Ovary (tissue), 9 donors: ENCODE data around the gene AFAP1L2. TPM values are rescaled to one million over a fixed set of nuclear protein-coding genes. Genes with fewer than 3 reads are reported as not detected.

Source experiments
- DNase-seq, 5 donors: peaks; one replicate each; pipeline ENCODE4 v3.0.0-alpha.2; 2019 to 2020
- H3K27ac ChIP-seq, 2 donors: fragments of 200-600 bp; one replicate each; pipeline versions ENCODE4 v1.5.1 to v1.8.0; 2019 to 2022
- H3K27me3 ChIP-seq: fragments of 200-600 bp; one replicate; pipeline ENCODE4 v1.8.0; 2022
- H3K36me3 ChIP-seq: fragments of 200-600 bp; sonication (generic); one replicate; pipeline ENCODE4 v1.5.1; 2019
- H3K4me1 ChIP-seq: one replicate; pipeline ENCODE4 v1.8.1; 2013; ENCODE audit warnings: mild to moderate bottlenecking, moderate library complexity; ENCODE audit not compliant: insufficient read depth
- H3K4me3 ChIP-seq: fragments of 200-600 bp; sonication (generic); one replicate; pipeline ENCODE4 v1.5.1; 2017
- H3K9me3 ChIP-seq, 2 donors: fragments of 200-600 bp in 1 of 2; sonication (generic) in 1 of 2; one replicate each; pipeline versions ENCODE4 v1.5.1 to v1.8.1; 2013 to 2019; ENCODE audit warnings: mild to moderate bottlenecking in 1 of 2, moderate library complexity in 1 of 2
- EP300 ChIP-seq: sonication (generic); formaldehyde crosslinking; IDR thresholded peaks from one replicate; pipeline ENCODE4 v1.6.1; 2017; ENCODE audit warnings: antibody characterized with exemption
- POLR2A ChIP-seq: fragments of 450-650 bp; IDR thresholded peaks from one replicate; pipeline ENCODE4 v1.6.1; 2017; ENCODE audit warnings: antibody characterized with exemption, mild to moderate bottlenecking, moderate library complexity
- WGBS, 3 donors: extraction: QIAGEN DNeasy Blood & Tissue Kit in 1 of 3; methylation state at CpG; one replicate each; pipeline versions ENCODE4 v1.1.5 to v1.1.7; 2013 to 2017; 5-methylcytosine and 5-hydroxymethylcytosine counted together
- intact Hi-C, 4 donors: fragments of 100-400 bp; cut with DNase I; formaldehyde crosslinking; loops; one replicate each; pipeline versions ENCODE4 v1.11.0 to v1.15.1; 2022 to 2023
- polyA plus RNA-seq, 2 donors: library from polyadenylated mRNA; stranded (reverse); fragments of 200-250 nt in 1 of 2; fragments of 350-450 nt in 1 of 2; fragmentation: Illumina TruSeq in 1 of 2; extraction: RNeasy Lipid Tissue Mini Kit (QIAGEN cat#74804) in 1 of 2; gene quantifications; one replicate each; pipeline ENCODE4 v1.2.3, GENCODE V29; 2013 to 2014
- total RNA-seq, 7 donors: library from RNA; depleted of rRNA in 2 of 7; stranded (reverse); fragments of >200 nt in 2 of 7; fragmentation: NEBNext Ultra II Directional in 3 of 7; extraction: Animal tissue kit (Norgen Biotek cat#: 25700) in 3 of 7; gene quantifications; one replicate each; pipeline versions ENCODE4 v1.1.0 to v1.2.4, GENCODE V29; 2016 to 2023
- TF ChIP-seq, protein P1 (sequence below), 3 donors: fragments of 450-650 bp in 2 of 3; fragments of 200-600 bp in 1 of 3; IDR thresholded peaks; one replicate each; pipeline versions ENCODE4 v1.5.1 to v1.8.0; 2016 to 2022; ENCODE audit warnings: antibody characterized with exemption in 3 of 3, mild to moderate bottlenecking in 1 of 3
- donor health status: DM: no; HTN: no; CAD: no; lungs with moderate emphysema.
- donor health status: DM: no; HTN: no; CAD: no.
- donor health status: Bipolar disorder and iron deficiency.
- donor health status: DM: yes; HTN: yes; CAD: no.
- donor health status: DM: no; HTN: no; CAD: no.
- donor health status: DM: yes; HTN: yes; CAD: no.

AFAP1L2 gene
- total and polyA plus RNA-seq, 9 donors: 9.8 to 53.7 (median 23.3) TPM

DNA sequence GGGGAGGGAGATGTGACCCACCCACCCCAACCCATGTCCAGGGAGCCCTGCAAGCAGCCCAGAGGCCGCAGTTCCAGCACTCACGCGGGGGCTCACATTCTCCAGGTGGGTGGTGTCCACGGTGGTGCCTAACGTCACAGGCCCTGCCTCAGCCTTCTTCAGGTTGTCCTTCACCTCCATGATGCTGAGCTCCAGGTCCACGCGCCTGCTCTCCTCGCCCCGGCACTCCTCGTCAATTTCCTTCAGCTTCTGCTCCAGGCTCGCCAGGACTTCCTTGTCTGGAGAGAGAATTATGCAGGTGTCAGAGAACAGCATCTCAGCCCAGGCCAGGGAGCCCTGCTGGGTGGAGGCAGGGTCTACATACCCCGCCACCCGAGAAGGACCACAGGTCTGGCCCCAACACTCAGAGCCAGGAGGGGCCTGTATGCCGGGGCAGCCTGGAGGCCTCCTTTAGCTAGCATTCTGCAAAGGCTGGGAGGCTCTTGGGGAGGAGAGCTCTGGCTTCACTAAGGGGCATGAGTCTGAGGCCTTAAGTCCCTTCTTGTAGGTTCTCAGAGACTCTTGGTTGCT, 107.1 kb downstream of the AFAP1L2 start:
- DNase-seq: peak in 1 of 5 donors; percentile 20
- Histone ChIP-seq H3K27me3 (no peaks in the 10 kb centered on the region), H3K27ac (no peak overlapping the region), H3K9me3 (peaks cover 0 to 12% of the 10 kb centered on the region in 2 donors), H3K4me3 (no peak overlapping the region), H3K4me1 (no peaks in the 10 kb centered on the region), H3K36me3 (no peaks in the 10 kb centered on the region)
- TF ChIP-seq POLR2A (no peak), EP300 (no peak)
- TF ChIP-seq, protein P1, sequence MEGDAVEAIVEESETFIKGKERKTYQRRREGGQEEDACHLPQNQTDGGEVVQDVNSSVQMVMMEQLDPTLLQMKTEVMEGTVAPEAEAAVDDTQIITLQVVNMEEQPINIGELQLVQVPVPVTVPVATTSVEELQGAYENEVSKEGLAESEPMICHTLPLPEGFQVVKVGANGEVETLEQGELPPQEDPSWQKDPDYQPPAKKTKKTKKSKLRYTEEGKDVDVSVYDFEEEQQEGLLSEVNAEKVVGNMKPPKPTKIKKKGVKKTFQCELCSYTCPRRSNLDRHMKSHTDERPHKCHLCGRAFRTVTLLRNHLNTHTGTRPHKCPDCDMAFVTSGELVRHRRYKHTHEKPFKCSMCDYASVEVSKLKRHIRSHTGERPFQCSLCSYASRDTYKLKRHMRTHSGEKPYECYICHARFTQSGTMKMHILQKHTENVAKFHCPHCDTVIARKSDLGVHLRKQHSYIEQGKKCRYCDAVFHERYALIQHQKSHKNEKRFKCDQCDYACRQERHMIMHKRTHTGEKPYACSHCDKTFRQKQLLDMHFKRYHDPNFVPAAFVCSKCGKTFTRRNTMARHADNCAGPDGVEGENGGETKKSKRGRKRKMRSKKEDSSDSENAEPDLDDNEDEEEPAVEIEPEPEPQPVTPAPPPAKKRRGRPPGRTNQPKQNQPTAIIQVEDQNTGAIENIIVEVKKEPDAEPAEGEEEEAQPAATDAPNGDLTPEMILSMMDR (IDR thresholded peaks at IDR 0.05): no peak
- WGBS, 3 donors: 95 to 98% (median 97%) methylated on average over 14 of the region's 14 CpGs
- intact Hi-C loops: loop anchor here in 1 of 4 donors (10.0 kb wide), 1 partner anchor 498 kb away; no protein-coding TSS in a partner anchor

- Histone ChIP-seq H3K27me3 (no peaks in the 10 kb centered on the region), H3K36me3 (no peaks in the 10 kb centered on the region), H3K4me1 (no peaks in the 10 kb centered on the region), H3K27ac (no peak overlapping the region), H3K4me3 (no peak overlapping the region), H3K9me3 (peaks cover 0 to 12% of the 10 kb centered on the region in 2 donors)
- TF ChIP-seq, protein P1 (IDR thresholded peaks at IDR 0.05): no peak
- TF ChIP-seq EP300 (no peak), POLR2A (no peak)
- WGBS, 3 donors: 0% methylated on average over 1 of the region's 1 CpG
- intact Hi-C loops: loop anchor here in 1 of 4 donors (10.0 kb wide), 1 partner anchor 499 kb away; no protein-coding TSS in a partner anchor
- no peak for DNase-seq
Measured at GRCh38 chr10:114295393-114295792, 108.9 kb downstream of the AFAP1L2 start.

DNA sequence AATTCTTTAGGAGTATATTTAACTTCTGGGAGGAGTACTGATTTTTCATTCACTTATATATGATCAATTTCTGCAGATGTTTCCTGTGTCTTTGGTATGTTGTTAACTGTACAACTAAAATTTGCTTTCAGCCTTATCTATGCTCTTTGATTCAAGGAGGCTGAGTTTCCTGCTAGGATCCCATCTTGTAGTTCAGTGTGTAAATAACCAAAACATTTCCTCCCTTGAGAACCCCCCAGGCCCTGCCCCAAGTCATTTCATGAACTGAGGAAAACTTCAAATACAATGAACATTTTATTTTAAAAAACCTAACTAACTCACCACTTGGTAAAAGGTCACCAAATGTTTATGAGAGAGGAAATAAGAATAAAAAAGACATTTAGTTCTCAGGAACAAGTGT, 109.8 kb downstream of the AFAP1L2 start:
- DNase-seq: no peak
- Histone ChIP-seq H3K4me1 (no peaks in the 10 kb centered on the region), H3K9me3 (peaks cover 0 to 12% of the 10 kb centered on the region in 2 donors), H3K36me3 (no peaks in the 10 kb centered on the region), H3K27ac (no peak overlapping the region), H3K4me3 (no peak overlapping the region), H3K27me3 (no peaks in the 10 kb centered on the region)
- TF ChIP-seq POLR2A (no peak), EP300 (no peak)
- TF ChIP-seq, protein P1 (IDR thresholded peaks at IDR 0.05): no peak
- intact Hi-C loops: loop anchor here in 1 of 4 donors (10.0 kb wide), 1 partner anchor 500 kb away; no protein-coding TSS in a partner anchor

DNA sequence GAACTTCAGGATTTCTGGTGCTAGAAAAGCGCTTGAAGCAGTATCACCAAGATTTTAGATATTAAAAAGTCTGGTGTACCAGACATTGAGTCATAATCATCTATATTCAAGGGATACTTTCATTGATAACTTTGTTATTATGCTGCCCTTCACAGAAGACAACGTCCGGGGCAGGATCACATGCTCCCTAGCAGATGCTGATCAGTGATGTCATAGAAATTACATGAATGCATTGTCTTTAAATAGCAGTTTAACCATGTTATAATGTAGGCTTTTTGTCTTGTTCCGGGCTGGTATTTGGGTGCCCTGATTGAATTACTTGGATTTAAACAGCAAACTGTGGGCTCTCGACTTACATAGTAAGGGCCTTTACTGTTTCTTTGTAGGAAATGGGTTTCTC, 111.2 kb downstream of the AFAP1L2 start:
- TF ChIP-seq POLR2A (no peak), EP300 (no peak)
- TF ChIP-seq, protein P1 (IDR thresholded peaks at IDR 0.05): no peak
- Histone ChIP-seq H3K27ac (no peak overlapping the region), H3K27me3 (no peaks in the 10 kb centered on the region), H3K9me3 (peaks cover 0 to 12% of the 10 kb centered on the region in 2 donors), H3K36me3 (no peaks in the 10 kb centered on the region), H3K4me3 (no peak overlapping the region), H3K4me1 (no peaks in the 10 kb centered on the region)
- WGBS, 3 donors: 89 to 95% (median 95%) methylated on average over 5 of the region's 5 CpGs
- intact Hi-C loops: loop anchor here in 1 of 4 donors (10.0 kb wide), 1 partner anchor 502 kb away; no protein-coding TSS in a partner anchor
- no peak for DNase-seq
